ENCODE measurements around the gene OCEL1. TPM values are rescaled to one million over a fixed set of nuclear protein-coding genes. Genes with fewer than 3 reads are reported as not detected.

OCEL1 gene
- total and polyA plus RNA-seq, 2 of the 13 experiments (the other 11 are each of a cell fraction or from before 2014, with no cell fraction given): 10.6 to 17.2 TPM

DNA sequence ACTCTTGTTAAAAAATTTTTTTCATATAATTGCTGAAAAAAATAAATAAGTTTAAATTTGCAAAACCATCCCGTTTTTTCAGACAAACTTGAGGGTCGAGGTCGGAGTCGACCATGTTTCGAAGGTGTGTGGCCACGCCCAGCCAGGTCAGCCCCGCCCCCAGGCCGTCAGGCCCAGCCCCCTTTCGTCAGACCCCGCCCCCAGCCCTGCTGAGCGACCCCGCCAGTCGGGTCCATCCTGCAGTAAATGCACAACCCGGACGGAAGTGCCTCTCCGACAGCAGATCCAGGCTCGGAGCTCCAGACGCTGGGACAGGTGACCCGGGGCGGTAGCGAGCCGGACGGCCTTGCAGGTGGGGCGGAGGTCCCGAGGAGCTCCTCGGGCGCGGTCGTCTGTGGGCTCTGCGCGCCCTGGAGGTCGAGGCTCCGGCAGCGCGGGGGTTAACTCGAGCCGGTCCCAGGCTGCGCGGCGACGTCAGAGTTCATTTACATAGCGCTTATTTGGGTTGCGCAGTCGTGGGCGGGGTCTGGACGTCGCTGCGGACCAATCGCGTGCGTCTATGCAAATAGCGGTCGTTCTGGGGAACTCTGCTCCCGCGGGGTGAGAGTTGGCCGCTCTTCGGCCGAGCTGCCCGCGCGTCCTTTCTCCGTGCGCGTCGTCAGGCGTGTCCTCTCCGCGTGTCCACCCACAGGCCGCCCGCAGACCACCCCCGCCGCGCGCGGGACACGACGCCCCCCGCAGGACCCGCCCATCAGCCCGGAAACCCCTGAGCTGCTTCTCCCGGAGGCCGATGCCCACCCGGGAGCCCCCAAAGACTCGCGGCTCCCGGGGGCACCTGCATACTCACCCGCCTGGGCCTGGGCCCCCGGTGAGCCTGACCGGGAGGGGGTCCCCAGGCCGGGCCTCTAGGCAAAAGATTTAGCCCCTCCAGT lies at the start of gene OCEL1 (continued):
- peak; percentile 69 for TF ChIP-seq ZEB1 (IDR thresholded peaks at IDR 0.05; ENCODE audit: insufficient replicate concordance, low read depth)
- TF ChIP-seq RBFOX2 (IDR thresholded peaks at IDR 0.05; ENCODE audit: low read depth, low read length): peak; percentile 93
- TF ChIP-seq, protein P1, sequence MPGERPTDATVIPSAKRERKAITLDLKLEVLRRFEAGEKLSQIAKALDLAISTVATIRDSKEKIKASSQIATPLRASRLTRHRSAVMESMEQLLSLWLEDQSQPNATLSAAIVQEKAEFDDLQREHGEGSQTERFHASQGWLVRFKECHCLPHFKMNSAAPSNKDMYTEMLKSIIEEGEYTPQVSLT (CRISPR knock-in tag; IDR thresholded peaks at IDR 0.05; ENCODE audit: borderline replicate concordance, low read depth): no peak
- TF ChIP-seq THYN1 (CRISPR knock-in tag; IDR thresholded peaks at IDR 0.05; ENCODE audit: borderline replicate concordance, low read depth): no peak
- no peak for TF ChIP-seq BHLHE40 (IDR thresholded peaks at IDR 0.05; ENCODE audit: low read length)
- TF ChIP-seq ZNF329 (CRISPR knock-in tag; IDR thresholded peaks at IDR 0.05; ENCODE audit: low read depth): no peak
- peak; percentile 92; the same call in 1 of the 2 replicates for TF ChIP-seq CAMTA2 (CRISPR knock-in tag; IDR thresholded peaks at IDR 0.05; ENCODE audit: borderline replicate concordance)
- TF ChIP-seq MXD4 (CRISPR knock-in tag; IDR thresholded peaks at IDR 0.05): peak; percentile 53; the same call in 1 of the 2 replicates
- TF ChIP-seq ZNF34 (CRISPR knock-in tag; IDR thresholded peaks at IDR 0.05; ENCODE audit: borderline replicate concordance): no peak
- no peak for TF ChIP-seq RBAK (CRISPR knock-in tag; IDR thresholded peaks at IDR 0.05)
- no peak for TF ChIP-seq ZNF878 (CRISPR knock-in tag; IDR thresholded peaks at IDR 0.05)
- TF ChIP-seq ZNF768 (CRISPR knock-in tag; IDR thresholded peaks at IDR 0.05): peak; percentile 57; the same call in 1 of the 2 replicates
- TF ChIP-seq, protein P2, sequence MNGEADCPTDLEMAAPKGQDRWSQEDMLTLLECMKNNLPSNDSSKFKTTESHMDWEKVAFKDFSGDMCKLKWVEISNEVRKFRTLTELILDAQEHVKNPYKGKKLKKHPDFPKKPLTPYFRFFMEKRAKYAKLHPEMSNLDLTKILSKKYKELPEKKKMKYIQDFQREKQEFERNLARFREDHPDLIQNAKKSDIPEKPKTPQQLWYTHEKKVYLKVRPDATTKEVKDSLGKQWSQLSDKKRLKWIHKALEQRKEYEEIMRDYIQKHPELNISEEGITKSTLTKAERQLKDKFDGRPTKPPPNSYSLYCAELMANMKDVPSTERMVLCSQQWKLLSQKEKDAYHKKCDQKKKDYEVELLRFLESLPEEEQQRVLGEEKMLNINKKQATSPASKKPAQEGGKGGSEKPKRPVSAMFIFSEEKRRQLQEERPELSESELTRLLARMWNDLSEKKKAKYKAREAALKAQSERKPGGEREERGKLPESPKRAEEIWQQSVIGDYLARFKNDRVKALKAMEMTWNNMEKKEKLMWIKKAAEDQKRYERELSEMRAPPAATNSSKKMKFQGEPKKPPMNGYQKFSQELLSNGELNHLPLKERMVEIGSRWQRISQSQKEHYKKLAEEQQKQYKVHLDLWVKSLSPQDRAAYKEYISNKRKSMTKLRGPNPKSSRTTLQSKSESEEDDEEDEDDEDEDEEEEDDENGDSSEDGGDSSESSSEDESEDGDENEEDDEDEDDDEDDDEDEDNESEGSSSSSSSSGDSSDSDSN (CRISPR knock-in tag; IDR thresholded peaks at IDR 0.05): peak; percentile 86
- TF ChIP-seq, protein P3, sequence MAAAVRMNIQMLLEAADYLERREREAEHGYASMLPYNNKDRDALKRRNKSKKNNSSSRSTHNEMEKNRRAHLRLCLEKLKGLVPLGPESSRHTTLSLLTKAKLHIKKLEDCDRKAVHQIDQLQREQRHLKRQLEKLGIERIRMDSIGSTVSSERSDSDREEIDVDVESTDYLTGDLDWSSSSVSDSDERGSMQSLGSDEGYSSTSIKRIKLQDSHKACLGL (CRISPR knock-in tag; IDR thresholded peaks at IDR 0.05): peak; percentile 84
- no peak for TF ChIP-seq ADNP (CRISPR knock-in tag; IDR thresholded peaks at IDR 0.05)
- TF ChIP-seq, protein P4, sequence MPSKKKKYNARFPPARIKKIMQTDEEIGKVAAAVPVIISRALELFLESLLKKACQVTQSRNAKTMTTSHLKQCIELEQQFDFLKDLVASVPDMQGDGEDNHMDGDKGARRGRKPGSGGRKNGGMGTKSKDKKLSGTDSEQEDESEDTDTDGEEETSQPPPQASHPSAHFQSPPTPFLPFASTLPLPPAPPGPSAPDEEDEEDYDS (CRISPR knock-in tag; IDR thresholded peaks at IDR 0.05): peak; percentile 86
- no peak for TF ChIP-seq ZNF367 (CRISPR knock-in tag; IDR thresholded peaks at IDR 0.05; ENCODE audit: borderline replicate concordance)
- peak; percentile 69; the same call in 1 of the 2 replicates for TF ChIP-seq RFXAP (CRISPR knock-in tag; IDR thresholded peaks at IDR 0.05; ENCODE audit: borderline replicate concordance)
- peak; percentile 64 for TF ChIP-seq GATAD2A (CRISPR knock-in tag; IDR thresholded peaks at IDR 0.05)
- no peak for TF ChIP-seq SRSF9 (IDR thresholded peaks at IDR 0.05; ENCODE audit: borderline replicate concordance, insufficient read depth, low read depth, low read length, poor library complexity, severe bottlenecking)
- 0 out of 2 replicates have a peak, but pooled peaks have one; percentile 55 for TF ChIP-seq NPAS2 (CRISPR knock-in tag; IDR thresholded peaks at IDR 0.05; ENCODE audit: borderline replicate concordance)
- peak; percentile 56; the same call in 1 of the 2 replicates for TF ChIP-seq ZNF225 (CRISPR knock-in tag; IDR thresholded peaks at IDR 0.05)
- TF ChIP-seq, protein P5, sequence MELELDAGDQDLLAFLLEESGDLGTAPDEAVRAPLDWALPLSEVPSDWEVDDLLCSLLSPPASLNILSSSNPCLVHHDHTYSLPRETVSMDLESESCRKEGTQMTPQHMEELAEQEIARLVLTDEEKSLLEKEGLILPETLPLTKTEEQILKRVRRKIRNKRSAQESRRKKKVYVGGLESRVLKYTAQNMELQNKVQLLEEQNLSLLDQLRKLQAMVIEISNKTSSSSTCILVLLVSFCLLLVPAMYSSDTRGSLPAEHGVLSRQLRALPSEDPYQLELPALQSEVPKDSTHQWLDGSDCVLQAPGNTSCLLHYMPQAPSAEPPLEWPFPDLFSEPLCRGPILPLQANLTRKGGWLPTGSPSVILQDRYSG (CRISPR knock-in tag; IDR thresholded peaks at IDR 0.05): no peak; the same call in 1 of the 2 replicates
- TF ChIP-seq BRD4 (CRISPR knock-in tag; IDR thresholded peaks at IDR 0.05): 0 out of 2 replicates have a peak, but pooled peaks have one; percentile 46

Data from HepG2 (cell line).